ENCODE data around the gene DNAH2.

DNA sequence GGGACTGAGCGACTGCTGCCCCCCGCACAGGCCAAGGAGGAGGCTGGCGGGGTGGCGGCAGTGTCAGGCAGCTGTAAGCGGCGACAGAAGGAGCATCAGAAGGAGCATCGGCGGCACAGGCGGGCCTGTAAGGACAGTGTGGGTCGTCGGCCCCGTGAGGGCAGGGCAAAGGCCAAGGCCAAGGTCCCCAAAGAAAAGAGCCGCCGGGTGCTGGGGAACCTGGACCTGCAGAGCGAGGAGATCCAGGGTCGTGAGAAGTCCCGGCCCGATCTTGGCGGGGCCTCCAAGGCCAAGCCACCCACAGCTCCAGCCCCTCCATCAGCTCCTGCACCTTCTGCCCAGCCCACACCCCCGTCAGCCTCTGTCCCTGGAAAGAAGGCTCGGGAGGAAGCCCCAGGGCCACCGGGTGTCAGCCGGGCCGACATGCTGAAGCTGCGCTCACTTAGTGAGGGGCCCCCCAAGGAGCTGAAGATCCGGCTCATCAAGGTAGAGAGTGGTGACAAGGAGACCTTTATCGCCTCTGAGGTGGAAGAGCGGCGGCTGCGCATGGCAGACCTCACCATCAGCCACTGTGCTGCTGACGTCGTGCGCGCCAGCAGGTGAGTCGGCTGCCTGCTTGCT lies 131.7 kb downstream of the DNAH2 start:
- TF ChIP-seq, protein P1, sequence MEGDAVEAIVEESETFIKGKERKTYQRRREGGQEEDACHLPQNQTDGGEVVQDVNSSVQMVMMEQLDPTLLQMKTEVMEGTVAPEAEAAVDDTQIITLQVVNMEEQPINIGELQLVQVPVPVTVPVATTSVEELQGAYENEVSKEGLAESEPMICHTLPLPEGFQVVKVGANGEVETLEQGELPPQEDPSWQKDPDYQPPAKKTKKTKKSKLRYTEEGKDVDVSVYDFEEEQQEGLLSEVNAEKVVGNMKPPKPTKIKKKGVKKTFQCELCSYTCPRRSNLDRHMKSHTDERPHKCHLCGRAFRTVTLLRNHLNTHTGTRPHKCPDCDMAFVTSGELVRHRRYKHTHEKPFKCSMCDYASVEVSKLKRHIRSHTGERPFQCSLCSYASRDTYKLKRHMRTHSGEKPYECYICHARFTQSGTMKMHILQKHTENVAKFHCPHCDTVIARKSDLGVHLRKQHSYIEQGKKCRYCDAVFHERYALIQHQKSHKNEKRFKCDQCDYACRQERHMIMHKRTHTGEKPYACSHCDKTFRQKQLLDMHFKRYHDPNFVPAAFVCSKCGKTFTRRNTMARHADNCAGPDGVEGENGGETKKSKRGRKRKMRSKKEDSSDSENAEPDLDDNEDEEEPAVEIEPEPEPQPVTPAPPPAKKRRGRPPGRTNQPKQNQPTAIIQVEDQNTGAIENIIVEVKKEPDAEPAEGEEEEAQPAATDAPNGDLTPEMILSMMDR (conservative IDR thresholded peaks at IDR 0.05 in 1 of 2, IDR thresholded peaks at IDR 0.05 in 1 of 2; ENCODE audit: extremely low read depth in 1 of 2, insufficient read depth in 1 of 2, low read depth in 1 of 2, low read length in 2 of 2), result no peak
- TF ChIP-seq EZH2 (IDR thresholded peaks at IDR 0.05; ENCODE audit: borderline replicate concordance, low read length), result no peak

All from mammary epithelial cell (primary cell).